GM10266 (cell line): Measurements from ENCODE around the gene SIN3B.

ENCODE experiments used
- DNase-seq: peaks from one replicate; pipeline ENCODE4 v3.0.0; 2012; ENCODE audit errors: extremely low spot score
- CTCF ChIP-seq: IDR thresholded peaks from 2 replicates; pipeline ENCODE4 v1.5.1; 2012; ENCODE audit warnings: mild to moderate bottlenecking, low read depth; ENCODE audit not compliant: control insufficient read depth, insufficient read depth; ENCODE audit errors: missing control alignments

The SIN3B gene

DNA sequence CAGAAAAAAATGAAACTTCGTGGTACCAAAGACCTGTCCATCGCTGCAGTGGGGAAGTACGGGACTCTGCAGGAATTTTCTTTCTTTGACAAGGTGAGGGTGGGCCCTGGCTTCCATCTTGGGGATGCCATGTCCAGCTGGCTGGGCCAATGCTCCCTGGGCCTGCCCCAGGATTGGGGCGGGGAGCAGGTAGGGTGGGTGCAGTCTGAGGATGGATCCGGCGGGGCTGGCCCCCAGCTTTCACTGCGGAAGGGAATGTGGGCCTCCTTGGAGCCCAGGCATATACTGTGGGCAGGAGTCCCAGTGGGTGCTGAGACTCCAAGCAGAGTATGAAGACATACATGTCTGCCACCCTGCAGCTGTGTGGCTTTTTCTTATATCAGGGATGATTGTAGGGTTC lies 23.9 kb downstream of the SIN3B start:
- no peak for DNase-seq
- no peak for TF ChIP-seq CTCF

- TF ChIP-seq CTCF = no peak
- DNase-seq = no peak
Observed at GRCh38 chr19:16856091-16856490, 26.9 kb downstream of the SIN3B start.

- no peak for DNase-seq
- no peak for TF ChIP-seq CTCF
Observed at GRCh38 chr19:16859626-16860025, 30.4 kb downstream of the SIN3B start.

DNA sequence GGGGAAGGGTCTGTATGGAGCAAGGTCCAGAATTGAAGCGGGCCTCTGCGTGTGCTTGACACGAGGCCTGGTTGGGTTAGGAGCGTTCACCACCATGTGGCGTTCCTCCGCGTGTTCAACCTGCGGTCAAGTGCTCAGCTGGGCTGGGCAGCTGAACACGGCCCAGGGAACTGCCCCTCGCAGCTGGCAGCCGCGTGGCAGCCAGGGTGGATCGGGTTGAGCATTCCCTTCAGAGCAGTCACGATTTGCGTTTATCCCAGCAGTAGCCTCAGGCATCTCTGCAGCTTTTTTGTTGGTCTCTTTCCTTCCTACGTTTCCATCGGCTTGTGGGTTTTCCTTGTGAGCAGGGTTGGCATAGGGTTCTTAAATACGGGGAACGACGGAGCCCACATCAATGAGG lies 30.9 kb downstream of the SIN3B start:
- TF ChIP-seq CTCF = no peak
- DNase-seq = no peak

DNA sequence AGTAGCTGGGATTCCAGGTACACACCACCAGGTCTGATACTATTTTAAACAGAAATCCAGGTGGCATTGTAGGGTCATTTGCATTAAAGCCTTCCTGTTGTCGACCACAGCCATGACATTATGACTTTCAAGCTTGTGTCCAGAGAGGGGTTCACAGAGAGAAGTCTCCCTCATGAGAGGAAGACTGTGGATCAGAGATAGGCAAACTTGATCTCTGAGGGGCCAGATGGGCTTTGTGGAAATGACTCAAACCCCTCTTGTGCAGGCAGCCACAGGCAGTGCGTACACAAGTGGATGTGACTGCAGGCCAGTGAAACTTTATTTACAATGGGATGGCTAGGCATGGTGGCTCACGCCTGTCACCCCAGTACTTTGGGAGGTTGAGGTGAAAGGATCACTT lies 31.8 kb downstream of the SIN3B start:
- DNase-seq = no peak
- no peak for TF ChIP-seq CTCF

GRCh38 chr19:16861834-16862233 lies 32.6 kb downstream of the SIN3B start:
- no peak for DNase-seq
- TF ChIP-seq CTCF = no peak

DNA sequence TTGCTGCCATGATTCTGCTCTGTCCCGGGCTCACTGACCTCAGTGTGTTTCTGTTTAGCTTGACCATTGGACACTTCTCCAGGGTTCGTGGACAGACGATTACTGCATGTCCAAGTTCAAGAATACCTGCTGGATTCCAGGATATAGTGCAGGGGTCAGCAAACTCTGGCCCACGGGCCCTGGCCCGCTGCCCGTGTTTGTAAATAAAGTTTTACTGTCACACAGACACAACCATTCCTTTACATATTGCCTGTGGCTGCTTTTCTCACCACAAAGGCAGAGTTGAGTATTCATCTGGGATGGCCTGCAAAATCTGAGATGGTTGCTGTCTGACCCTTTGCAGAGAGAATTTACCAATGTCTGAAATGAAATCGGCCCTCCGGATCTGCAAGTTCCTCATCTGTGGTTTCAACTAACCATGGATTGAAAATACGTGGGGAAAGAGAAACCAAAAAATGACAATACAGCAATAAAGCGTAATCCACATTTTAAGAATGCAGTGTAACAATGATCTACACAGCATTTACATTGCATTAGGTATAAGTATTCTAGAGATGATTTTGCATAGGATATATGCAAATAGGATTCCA lies 33.7 kb downstream of the SIN3B start:
- no peak for DNase-seq
- no peak for TF ChIP-seq CTCF

DNA sequence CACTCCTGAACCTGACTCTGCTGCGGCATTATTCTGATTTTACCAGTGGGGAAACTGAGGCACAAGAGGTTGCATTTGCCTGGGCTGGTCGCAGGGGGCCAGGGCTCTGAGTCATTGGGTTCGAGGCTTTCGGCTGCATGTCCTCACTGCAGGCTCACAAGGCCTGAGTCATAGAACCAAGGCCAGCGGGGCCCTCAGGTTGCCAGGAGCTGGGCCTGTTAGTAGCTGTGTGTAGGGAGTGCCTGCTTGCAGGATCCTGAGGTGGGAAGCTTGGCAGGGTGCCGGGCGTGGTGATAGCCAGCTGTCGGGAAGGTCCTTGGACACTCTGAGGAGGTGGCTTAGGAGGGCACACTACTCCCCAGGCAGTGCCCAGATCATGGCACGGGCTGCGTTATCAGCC lies 38.0 kb downstream of the SIN3B start:
- DNase-seq = no peak
- no peak for TF ChIP-seq CTCF
